Measurements from ENCODE around the gene CAMSAP1. TPM values are rescaled to one million over a fixed set of nuclear protein-coding genes. Genes with fewer than 3 reads are reported as not detected.

Gene CAMSAP1
- total RNA-seq, 1 experiment from 2014 or later = 24.8 TPM

- DNase-seq (ENCODE audit: low read depth, low spot score) (no peak), ATAC-seq (no peak)
- ChIA-PET POLR2A (no interaction called here), CTCF (no interaction called here)
- no peaks in the 10 kb centered on the region for H3K9me3 ChIP-seq (ENCODE audit: control insufficient read depth, insufficient read depth, low read depth, low read length)
- TF ChIP-seq, protein P1, sequence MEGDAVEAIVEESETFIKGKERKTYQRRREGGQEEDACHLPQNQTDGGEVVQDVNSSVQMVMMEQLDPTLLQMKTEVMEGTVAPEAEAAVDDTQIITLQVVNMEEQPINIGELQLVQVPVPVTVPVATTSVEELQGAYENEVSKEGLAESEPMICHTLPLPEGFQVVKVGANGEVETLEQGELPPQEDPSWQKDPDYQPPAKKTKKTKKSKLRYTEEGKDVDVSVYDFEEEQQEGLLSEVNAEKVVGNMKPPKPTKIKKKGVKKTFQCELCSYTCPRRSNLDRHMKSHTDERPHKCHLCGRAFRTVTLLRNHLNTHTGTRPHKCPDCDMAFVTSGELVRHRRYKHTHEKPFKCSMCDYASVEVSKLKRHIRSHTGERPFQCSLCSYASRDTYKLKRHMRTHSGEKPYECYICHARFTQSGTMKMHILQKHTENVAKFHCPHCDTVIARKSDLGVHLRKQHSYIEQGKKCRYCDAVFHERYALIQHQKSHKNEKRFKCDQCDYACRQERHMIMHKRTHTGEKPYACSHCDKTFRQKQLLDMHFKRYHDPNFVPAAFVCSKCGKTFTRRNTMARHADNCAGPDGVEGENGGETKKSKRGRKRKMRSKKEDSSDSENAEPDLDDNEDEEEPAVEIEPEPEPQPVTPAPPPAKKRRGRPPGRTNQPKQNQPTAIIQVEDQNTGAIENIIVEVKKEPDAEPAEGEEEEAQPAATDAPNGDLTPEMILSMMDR (IDR thresholded peaks at IDR 0.05) = no peak
- TF ChIP-seq SIN3A (IDR thresholded peaks at IDR 0.05; ENCODE audit: borderline replicate concordance, insufficient read depth, low read depth, low read length) (no peak), POLR2AphosphoS5 (IDR thresholded peaks at IDR 0.05; ENCODE audit: low read depth, low read length) (no peak), TCF7L2 (IDR thresholded peaks at IDR 0.05; ENCODE audit: low read depth, low read length) (no peak)
- TF ChIP-seq, protein P2, sequence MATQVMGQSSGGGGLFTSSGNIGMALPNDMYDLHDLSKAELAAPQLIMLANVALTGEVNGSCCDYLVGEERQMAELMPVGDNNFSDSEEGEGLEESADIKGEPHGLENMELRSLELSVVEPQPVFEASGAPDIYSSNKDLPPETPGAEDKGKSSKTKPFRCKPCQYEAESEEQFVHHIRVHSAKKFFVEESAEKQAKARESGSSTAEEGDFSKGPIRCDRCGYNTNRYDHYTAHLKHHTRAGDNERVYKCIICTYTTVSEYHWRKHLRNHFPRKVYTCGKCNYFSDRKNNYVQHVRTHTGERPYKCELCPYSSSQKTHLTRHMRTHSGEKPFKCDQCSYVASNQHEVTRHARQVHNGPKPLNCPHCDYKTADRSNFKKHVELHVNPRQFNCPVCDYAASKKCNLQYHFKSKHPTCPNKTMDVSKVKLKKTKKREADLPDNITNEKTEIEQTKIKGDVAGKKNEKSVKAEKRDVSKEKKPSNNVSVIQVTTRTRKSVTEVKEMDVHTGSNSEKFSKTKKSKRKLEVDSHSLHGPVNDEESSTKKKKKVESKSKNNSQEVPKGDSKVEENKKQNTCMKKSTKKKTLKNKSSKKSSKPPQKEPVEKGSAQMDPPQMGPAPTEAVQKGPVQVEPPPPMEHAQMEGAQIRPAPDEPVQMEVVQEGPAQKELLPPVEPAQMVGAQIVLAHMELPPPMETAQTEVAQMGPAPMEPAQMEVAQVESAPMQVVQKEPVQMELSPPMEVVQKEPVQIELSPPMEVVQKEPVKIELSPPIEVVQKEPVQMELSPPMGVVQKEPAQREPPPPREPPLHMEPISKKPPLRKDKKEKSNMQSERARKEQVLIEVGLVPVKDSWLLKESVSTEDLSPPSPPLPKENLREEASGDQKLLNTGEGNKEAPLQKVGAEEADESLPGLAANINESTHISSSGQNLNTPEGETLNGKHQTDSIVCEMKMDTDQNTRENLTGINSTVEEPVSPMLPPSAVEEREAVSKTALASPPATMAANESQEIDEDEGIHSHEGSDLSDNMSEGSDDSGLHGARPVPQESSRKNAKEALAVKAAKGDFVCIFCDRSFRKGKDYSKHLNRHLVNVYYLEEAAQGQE (IDR thresholded peaks at IDR 0.05; ENCODE audit: insufficient read depth in 1 of 2, low read depth in 2 of 2, low read length in 1 of 2) = no peak
- H3K4me1 ChIP-seq (ENCODE audit: control insufficient read depth, insufficient read depth, low read length) = no peaks in the 10 kb centered on the region
- H3K4me3 ChIP-seq (ENCODE audit: low read depth in 2 of 2, low read length in 2 of 2) = no peak overlapping the region
- in situ Hi-C loops (cut with HindIII; ENCODE audit: low pct_unique_long_range_greater_than_20kb, low sequenced_read_pairs) = no loop called here
- no TSS peak for BruUV-seq (replicated peaks)
- no peaks in the 10 kb centered on the region for H3K27me3 ChIP-seq (ENCODE audit: control insufficient read depth, insufficient read depth, low read length)
- 0 out of 2 replicates have a peak, but pooled peaks cover 4% of the 10 kb centered on the region for H3K36me3 ChIP-seq (ENCODE audit: control insufficient read depth, insufficient read depth, low read length)
- intact Hi-C loops (cut with micrococcal nuclease; ENCODE audit: unreplicated experiment) = no loop called here
- H3K27ac ChIP-seq (ENCODE audit: low read length) = no peak overlapping the region
These were observed 79.3 kb downstream of the CAMSAP1 start for GRCh38 chr9:135827866-135828580.

GRCh38 chr9:135827301-135827700, 80.0 kb downstream of the CAMSAP1 start:
- intact Hi-C loops (cut with micrococcal nuclease; ENCODE audit: unreplicated experiment) = no loop called here
- POLR2A ChIA-PET = no interaction called here
- TF ChIP-seq POLR2AphosphoS5 (IDR thresholded peaks at IDR 0.05; ENCODE audit: low read depth, low read length) (no peak), SIN3A (IDR thresholded peaks at IDR 0.05; ENCODE audit: borderline replicate concordance, insufficient read depth, low read depth, low read length) (no peak), TCF7L2 (IDR thresholded peaks at IDR 0.05; ENCODE audit: low read depth, low read length) (no peak)
- TF ChIP-seq, protein P1 (IDR thresholded peaks at IDR 0.05) = no peak
- TF ChIP-seq, protein P2 (IDR thresholded peaks at IDR 0.05; ENCODE audit: insufficient read depth in 1 of 2, low read depth in 2 of 2, low read length in 1 of 2) = no peak

More at GRCh38 chr9:135827301-135827700, 80.0 kb downstream of the CAMSAP1 start:
- Histone ChIP-seq H3K4me1 (ENCODE audit: control insufficient read depth, insufficient read depth, low read length) (no peaks in the 10 kb centered on the region), H3K4me3 (ENCODE audit: low read depth in 2 of 2, low read length in 2 of 2) (no peak overlapping the region), H3K9me3 (ENCODE audit: control insufficient read depth, insufficient read depth, low read depth, low read length) (no peaks in the 10 kb centered on the region), H3K27me3 (ENCODE audit: control insufficient read depth, insufficient read depth, low read length) (no peaks in the 10 kb centered on the region), H3K27ac (ENCODE audit: low read length) (no peak overlapping the region), H3K36me3 (ENCODE audit: control insufficient read depth, insufficient read depth, low read length) (0 out of 2 replicates have a peak, but pooled peaks cover 4% of the 10 kb centered on the region)
- no TSS peak for BruUV-seq (replicated peaks)
- in situ Hi-C loops (cut with HindIII; ENCODE audit: low pct_unique_long_range_greater_than_20kb, low sequenced_read_pairs) = no loop called here
- DNase-seq (ENCODE audit: low read depth, low spot score) (no peak), ATAC-seq (no peak)
- CTCF ChIA-PET = no interaction called here
